KMS-11 (cell line): ENCODE results near the gene LHFPL6.

Source experiments
- H2AFZ ChIP-seq: fragments of 200-600 bp; sonication (generic); 2 replicates; pipeline ENCODE4 v1.6.1; 2016; ENCODE audit warnings: antibody characterized with exemption, mixed run types, low read depth
- H3K27ac ChIP-seq: fragments of 200-600 bp; sonication (generic); 2 replicates; pipeline ENCODE4 v1.6.1; 2016; ENCODE audit warnings: mild to moderate bottlenecking, mixed run types
- H3K27me3 ChIP-seq: fragments of 200-600 bp; sonication (generic); 2 replicates; pipeline ENCODE4 v1.6.1; 2017; ENCODE audit warnings: mild to moderate bottlenecking, low read depth, mixed run types, moderate library complexity; ENCODE audit not compliant: insufficient read depth
- H3K36me3 ChIP-seq: fragments of 200-600 bp; sonication (generic); 2 replicates; pipeline ENCODE4 v1.6.1; 2017; ENCODE audit warnings: mild to moderate bottlenecking, mixed run types; ENCODE audit not compliant: insufficient read depth
- H3K4me1 ChIP-seq: fragments of 200-600 bp; sonication (generic); 2 replicates; pipeline ENCODE4 v1.6.1; 2016; ENCODE audit warnings: mild to moderate bottlenecking, low read depth, mixed run types; ENCODE audit not compliant: poor library complexity, severe bottlenecking
- H3K4me2 ChIP-seq: fragments of 200-600 bp; sonication (generic); 2 replicates; pipeline ENCODE4 v1.7.0; 2016; ENCODE audit warnings: mild to moderate bottlenecking, mixed run types
- H3K4me3 ChIP-seq: fragments of 200-600 bp; sonication (generic); IDR thresholded peaks from 2 replicates; pipeline ENCODE4 v1.6.1; 2017; ENCODE audit warnings: low read depth, low read length, mixed read lengths; ENCODE audit not compliant: insufficient read depth
- H3K79me2 ChIP-seq: fragments of 200-600 bp; sonication (generic); 2 replicates; pipeline ENCODE4 v1.6.1; 2016; ENCODE audit warnings: low read depth, mixed run types; ENCODE audit not compliant: insufficient read depth
- H3K9ac ChIP-seq: fragments of 200-600 bp; sonication (generic); 2 replicates; pipeline ENCODE4 v1.6.1; 2016; ENCODE audit warnings: mild to moderate bottlenecking, mixed run types
- H4K20me1 ChIP-seq: fragments of 200-600 bp; sonication (generic); 2 replicates; pipeline ENCODE4 v1.6.1; 2016; ENCODE audit warnings: mild to moderate bottlenecking, mixed run types; ENCODE audit not compliant: insufficient read depth
- CTCF ChIP-seq: fragments of 200-600 bp; sonication (generic); conservative IDR thresholded peaks from 2 replicates; pipeline ENCODE4 v1.6.1; 2017; ENCODE audit warnings: low read depth, mild to moderate bottlenecking, antibody characterized with exemption, low read length, moderate library complexity, mixed read lengths

The LHFPL6 gene

GRCh38 chr13:39370554-39370953, 232.4 kb downstream of the LHFPL6 start:
- TF ChIP-seq CTCF, result no peak
- Histone ChIP-seq H3K79me2 (no peaks in the 10 kb centered on the region), H3K36me3 (no peaks in the 10 kb centered on the region), H2AFZ (no peak overlapping the region), H4K20me1 (no peaks in the 10 kb centered on the region), H3K27ac (no peak overlapping the region), H3K4me2 (no peak overlapping the region), H3K9ac (no peak overlapping the region), H3K4me1 (no peaks in the 10 kb centered on the region), H3K4me3 (no peak overlapping the region), H3K27me3 (no peaks in the 10 kb centered on the region)

- H2AFZ ChIP-seq, result no peak overlapping the region
- H3K36me3 ChIP-seq, result no peaks in the 10 kb centered on the region
- H3K9ac ChIP-seq, result no peak overlapping the region
- no peak for TF ChIP-seq CTCF
- no peak overlapping the region for H3K4me2 ChIP-seq
- no peak overlapping the region for H3K27ac ChIP-seq
- H3K4me3 ChIP-seq, result no peak overlapping the region
- H4K20me1 ChIP-seq, result no peaks in the 10 kb centered on the region
- no peaks in the 10 kb centered on the region for H3K4me1 ChIP-seq
- H3K27me3 ChIP-seq, result no peaks in the 10 kb centered on the region
- no peaks in the 10 kb centered on the region for H3K79me2 ChIP-seq
Measured at GRCh38 chr13:39370048-39370447, 232.9 kb downstream of the LHFPL6 start.

GRCh38 chr13:39369161-39369890, 233.7 kb downstream of the LHFPL6 start:
- H3K4me3 ChIP-seq, result no peak overlapping the region
- no peak overlapping the region for H3K27ac ChIP-seq
- H3K4me2 ChIP-seq, result no peak overlapping the region
- H3K9ac ChIP-seq, result no peak overlapping the region
- no peak overlapping the region for H2AFZ ChIP-seq
- H3K79me2 ChIP-seq, result no peaks in the 10 kb centered on the region
- no peaks in the 10 kb centered on the region for H3K4me1 ChIP-seq
- H3K36me3 ChIP-seq, result no peaks in the 10 kb centered on the region
- H4K20me1 ChIP-seq, result no peaks in the 10 kb centered on the region
- no peak for TF ChIP-seq CTCF
- H3K27me3 ChIP-seq, result no peaks in the 10 kb centered on the region

- Histone ChIP-seq H2AFZ (no peak overlapping the region), H3K27me3 (no peaks in the 10 kb centered on the region), H3K27ac (no peak overlapping the region), H3K36me3 (no peaks in the 10 kb centered on the region), H4K20me1 (no peaks in the 10 kb centered on the region), H3K9ac (no peak overlapping the region), H3K79me2 (no peaks in the 10 kb centered on the region), H3K4me2 (no peak overlapping the region), H3K4me3 (no peak overlapping the region), H3K4me1 (no peaks in the 10 kb centered on the region)
- no peak for TF ChIP-seq CTCF
Measured at GRCh38 chr13:39365879-39366278, 237.1 kb downstream of the LHFPL6 start.
